Mesodermal cell (in vitro differentiated cells): ENCODE data around the gene PGM3. TPM values are rescaled to one million over a fixed set of nuclear protein-coding genes. Genes with fewer than 3 reads are reported as not detected.

Experiments
- H3K27ac ChIP-seq: 2 replicates; pipeline ENCODE4 v1.7.0; 2013; ENCODE audit warnings: mild to moderate bottlenecking, low read depth, low read length, moderate library complexity; ENCODE audit not compliant: severe bottlenecking
- H3K36me3 ChIP-seq: 2 replicates; pipeline ENCODE4 v1.7.1; 2013; ENCODE audit warnings: mild to moderate bottlenecking, low read length, moderate library complexity; ENCODE audit not compliant: control insufficient read depth, insufficient read depth
- H3K4me1 ChIP-seq: one replicate; pipeline ENCODE4 v1.7.1; 2013; ENCODE audit warnings: mild to moderate bottlenecking, low read length; ENCODE audit not compliant: insufficient read depth, control insufficient read depth, poor library complexity, severe bottlenecking
- H3K4me3 ChIP-seq: 2 replicates; pipeline ENCODE4 v1.7.0; 2013; ENCODE audit warnings: low read length, control low read depth, mild to moderate bottlenecking; ENCODE audit not compliant: insufficient read depth, poor library complexity, severe bottlenecking; ENCODE audit errors: extremely low read depth
- H3K9me3 ChIP-seq: 2 replicates; pipeline ENCODE4 v1.7.1; 2013; ENCODE audit warnings: mild to moderate bottlenecking, low read length, moderate library complexity; ENCODE audit not compliant: control insufficient read depth
- WGBS, 2 experiments: methylation state at CpG; one replicate each; pipeline ENCODE4 v1.1.5; 2013; ENCODE audit warnings: missing lambda C conversion rate in 2 of 2; ENCODE audit not compliant: insufficient coverage in 2 of 2; 5-methylcytosine and 5-hydroxymethylcytosine counted together
- polyA plus RNA-seq, 2 experiments: library from polyadenylated mRNA; stranded (reverse); fragments of 50-300 nt; gene quantifications; one replicate each; pipeline ENCODE4 v1.2.3, GENCODE V29; 2013

Gene PGM3
- polyA plus RNA-seq (2013, experiment 1 of 2): 83.6 TPM
- polyA plus RNA-seq (2013, experiment 2 of 2): 90.7 TPM

DNA sequence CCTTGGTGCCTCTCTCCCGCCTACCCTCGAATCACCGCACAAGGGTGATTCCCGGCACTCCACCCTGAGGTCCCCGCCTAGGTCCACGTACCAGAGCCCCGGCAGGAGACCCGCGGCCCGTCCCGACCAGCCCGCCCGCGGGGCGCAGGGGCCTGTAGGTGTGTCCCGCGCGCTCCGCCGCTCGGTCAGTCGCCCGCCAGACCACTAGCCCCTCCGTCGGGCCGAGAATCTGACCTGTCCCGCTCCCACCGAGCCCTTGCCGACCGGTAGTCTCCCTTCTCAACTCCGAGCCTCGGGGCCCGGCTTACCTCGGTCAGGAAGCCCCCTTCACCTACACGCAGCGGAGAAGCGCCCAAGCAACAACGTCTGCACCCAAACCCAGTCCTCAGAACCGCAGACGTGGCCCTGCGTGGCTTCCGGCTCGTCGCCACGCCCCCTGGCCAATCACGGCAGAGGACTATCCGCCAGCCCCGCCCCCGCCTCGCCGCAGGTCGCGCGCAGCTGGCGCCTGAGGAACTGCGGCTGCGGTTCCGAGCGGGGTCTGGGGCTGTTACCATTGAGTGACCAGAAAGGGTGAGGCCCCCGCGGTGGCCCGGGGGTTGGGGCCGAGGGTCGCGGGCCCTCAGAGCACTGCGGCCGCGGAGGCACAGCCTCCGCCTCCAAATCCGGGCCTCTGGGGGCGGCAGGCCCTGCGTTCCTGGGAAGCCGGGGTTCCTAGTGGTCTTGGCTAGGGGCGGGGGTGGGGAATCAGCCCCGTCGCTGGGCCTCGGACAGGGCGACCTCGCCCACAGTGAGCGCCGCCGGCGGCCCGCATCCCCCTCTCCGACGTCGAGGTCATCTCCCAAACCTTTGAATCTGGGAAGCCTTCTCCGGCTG is at the start of gene PGM3, which contains the start of gene RWDD2A:
Gene PGM3 (minus strand): TSS at position 395 of the 876 bp plus-strand sequence. CDS start 2,253 bp downstream, outside the sequence.
Gene RWDD2A (plus strand): TSS at position 487 of the 876 bp plus-strand sequence. CDS start 1,095 bp downstream, outside the sequence.
- 0 to 1% methylated on average over 65 to 86 of the region's 88 CpGs for WGBS, 2 experiments
- Histone ChIP-seq H3K4me3 (peak within 1 kb of the TSS; percentile 90), H3K36me3 (peaks cover 64% of the 10 kb centered on the region), H3K27ac (peak within 1 kb of the TSS; percentile 91), H3K9me3 (no peaks in the 10 kb centered on the region), H3K4me1 (peaks cover 8% of the 10 kb centered on the region)

- H3K4me3 ChIP-seq: no peak overlapping the region
- H3K4me1 ChIP-seq: no peaks in the 10 kb centered on the region
- H3K36me3 ChIP-seq: no peaks in the 10 kb centered on the region
- H3K9me3 ChIP-seq: no peaks in the 10 kb centered on the region
- no peak overlapping the region for H3K27ac ChIP-seq
- 83 to 86% methylated on average over 1 of the region's 1 CpG for WGBS, 2 experiments
These were observed 38.1 kb upstream of the PGM3 start for GRCh38 chr6:83231146-83231545.

- no peaks in the 10 kb centered on the region for H3K9me3 ChIP-seq
- WGBS, 2 experiments: no CpG with 5 or more reads among the region's 1 CpG
These were observed 33.5 kb upstream of the PGM3 start for GRCh38 chr6:83226517-83226916.

GRCh38 chr6:83221889-83222479 is 28.9 kb upstream of the PGM3 start:
- Histone ChIP-seq H3K27ac (peak overlapping the region; percentile 73), H3K4me3 (no peak overlapping the region), H3K36me3 (no peaks in the 10 kb centered on the region), H3K9me3 (no peaks in the 10 kb centered on the region), H3K4me1 (peaks cover 17% of the 10 kb centered on the region)
- 92% methylated on average over 2 of the region's 3 CpGs; no CpG with 5 or more reads in 1 of the 2 experiments for WGBS, 2 experiments

More at GRCh38 chr6:83226517-83226916, 33.5 kb upstream of the PGM3 start:
- Histone ChIP-seq H3K27ac (no peak overlapping the region), H3K4me3 (no peak overlapping the region), H3K4me1 (peaks cover 7% of the 10 kb centered on the region), H3K36me3 (no peaks in the 10 kb centered on the region)

DNA sequence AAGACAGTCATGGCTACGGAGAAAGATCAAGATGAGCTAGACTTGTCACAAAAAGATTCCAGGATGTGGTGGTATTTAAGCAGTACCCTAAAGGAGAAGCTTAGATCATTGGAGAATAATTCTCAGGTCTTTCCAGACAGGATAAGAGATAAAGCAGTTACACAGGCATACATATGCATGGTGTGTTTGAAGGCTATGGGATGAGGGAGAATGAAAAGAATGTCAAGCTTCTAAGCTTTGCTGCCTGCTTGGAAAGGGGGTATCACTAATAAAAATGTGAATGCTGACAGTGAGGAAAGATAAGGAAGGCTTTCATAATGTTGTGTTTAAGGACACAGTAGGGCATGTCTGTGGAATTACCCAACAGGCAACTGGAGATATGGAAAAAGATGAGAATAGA is 28.2 kb upstream of the PGM3 start:
- Histone ChIP-seq H3K9me3 (no peaks in the 10 kb centered on the region), H3K4me1 (peaks cover 17% of the 10 kb centered on the region), H3K27ac (peak overlapping the region; percentile 73), H3K4me3 (no peak overlapping the region), H3K36me3 (no peaks in the 10 kb centered on the region)
- WGBS, 2 experiments: 78 to 93% methylated on average over 1 of the region's 1 CpG

DNA sequence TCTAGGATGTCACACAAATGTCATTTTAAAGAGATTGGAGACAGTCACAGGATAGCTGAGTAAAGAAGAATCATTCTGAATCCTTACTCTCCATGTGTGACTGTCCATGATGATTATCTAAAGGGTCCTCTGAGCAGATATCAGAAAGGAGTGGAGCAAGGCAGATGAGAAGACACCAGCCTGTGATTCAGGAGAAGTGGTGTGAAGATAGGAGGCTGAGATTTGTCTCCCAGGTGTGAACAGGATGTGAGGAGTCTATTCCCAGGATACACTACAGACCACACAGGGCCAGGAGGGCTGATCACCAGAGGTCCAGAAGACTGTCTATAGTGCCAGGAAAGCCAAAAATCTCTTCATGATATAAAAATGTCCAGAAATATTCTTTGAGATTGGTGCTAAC is 27.1 kb upstream of the PGM3 start:
- peaks cover 17% of the 10 kb centered on the region for H3K4me1 ChIP-seq
- H3K27ac ChIP-seq: no peak overlapping the region
- no peaks in the 10 kb centered on the region for H3K9me3 ChIP-seq
- no peaks in the 10 kb centered on the region for H3K36me3 ChIP-seq
- no peak overlapping the region for H3K4me3 ChIP-seq

DNA sequence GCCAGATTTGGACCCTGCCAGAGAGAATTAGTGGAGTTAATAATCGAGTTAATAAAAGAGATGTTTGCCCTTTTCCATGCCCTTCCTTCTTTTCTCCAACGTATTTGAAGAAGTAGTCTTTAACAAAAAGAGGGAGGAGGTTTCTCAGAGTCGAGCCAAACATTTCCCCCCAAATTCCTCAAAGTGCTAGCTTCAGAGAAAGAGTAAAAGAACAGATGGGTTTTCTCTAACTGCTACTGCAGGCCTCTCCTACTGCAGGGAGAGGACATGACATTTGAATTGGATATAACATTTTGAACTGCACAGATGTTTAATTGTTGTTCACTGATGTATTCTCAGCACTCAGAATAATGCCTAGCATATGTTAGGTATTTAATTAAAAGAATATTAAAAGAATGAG is 25.6 kb upstream of the PGM3 start:
- Histone ChIP-seq H3K9me3 (no peaks in the 10 kb centered on the region), H3K36me3 (no peaks in the 10 kb centered on the region), H3K4me1 (peaks cover 17% of the 10 kb centered on the region), H3K27ac (no peak overlapping the region), H3K4me3 (no peak overlapping the region)
- WGBS, 2 experiments: no CpG with 5 or more reads among the region's 3 CpGs

- Histone ChIP-seq H3K36me3 (no peaks in the 10 kb centered on the region), H3K4me3 (no peak overlapping the region), H3K27ac (no peak overlapping the region)
These were observed 23.7 kb upstream of the PGM3 start for GRCh38 chr6:83216806-83217205.

DNA sequence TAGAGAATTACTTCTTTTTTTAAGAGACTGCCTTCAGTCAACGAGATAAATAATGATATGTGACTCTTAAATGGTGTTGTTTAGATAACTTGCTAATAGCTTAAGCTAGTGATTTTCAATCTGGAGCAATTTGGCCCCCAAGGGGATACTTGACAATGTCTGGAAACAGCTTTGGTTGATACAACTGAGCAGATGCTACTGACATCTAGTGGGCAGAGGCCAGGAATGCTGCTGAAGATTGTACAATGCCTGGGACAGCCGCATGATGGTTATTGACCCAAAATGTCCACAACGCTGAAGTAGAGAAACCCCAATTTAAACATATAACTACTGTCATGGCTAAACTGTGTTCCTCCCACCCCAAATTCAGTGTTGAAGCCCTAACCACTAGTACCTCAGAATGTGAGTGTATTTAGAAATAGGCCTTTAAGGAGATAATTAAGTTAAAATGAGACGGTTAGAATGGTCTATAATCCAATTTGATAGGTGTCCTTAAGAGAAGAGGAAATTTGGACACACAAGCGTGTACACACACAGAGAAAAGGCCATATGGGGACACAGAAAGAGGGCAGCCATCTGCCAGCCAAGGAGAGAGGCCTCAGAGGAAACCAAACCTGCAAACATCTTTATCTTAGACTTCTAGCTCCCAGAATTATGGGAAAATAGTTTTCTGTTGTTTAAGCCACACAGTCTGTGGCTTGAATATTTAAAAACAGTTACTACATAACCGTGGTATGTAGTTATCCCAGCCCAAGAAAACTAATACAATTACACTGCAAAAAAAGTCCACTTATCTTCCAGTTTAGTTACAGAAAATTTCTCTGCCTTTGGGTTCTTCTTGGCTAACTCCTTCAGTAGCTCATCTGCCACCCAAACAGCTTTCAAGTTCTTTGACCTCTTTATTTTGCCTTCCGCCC is 22.3 kb upstream of the PGM3 start:
- Histone ChIP-seq H3K9me3 (no peaks in the 10 kb centered on the region), H3K36me3 (peaks cover 3% of the 10 kb centered on the region), H3K27ac (no peak overlapping the region), H3K4me3 (no peak overlapping the region), H3K4me1 (peaks cover 5% of the 10 kb centered on the region)
- 55 to 84% methylated on average over 4 of the region's 7 CpGs for WGBS, 2 experiments

More at GRCh38 chr6:83216806-83217205, 23.7 kb upstream of the PGM3 start:
- peaks cover 12% of the 10 kb centered on the region for H3K4me1 ChIP-seq
- H3K9me3 ChIP-seq: no peaks in the 10 kb centered on the region

- WGBS, 2 experiments: 100% methylated on average over 1 to 2 of the region's 4 CpGs
- Histone ChIP-seq H3K27ac (no peak overlapping the region), H3K9me3 (no peaks in the 10 kb centered on the region), H3K4me3 (no peak overlapping the region), H3K4me1 (no peaks in the 10 kb centered on the region), H3K36me3 (peaks cover 9% of the 10 kb centered on the region)
These were observed 9.0 kb upstream of the PGM3 start for GRCh38 chr6:83202031-83202430.
